B cell (primary cell): ENCODE results near the gene CROCC. TPM values are rescaled to one million over a fixed set of nuclear protein-coding genes. Genes with fewer than 3 reads are reported as not detected.

Experiments used
- ATAC-seq: fragments of 200-7000 bp; cut with Tn5 transposase; one replicate; pipeline ENCODE4 v1.10.0; 2021; ENCODE audit warnings: low read depth, mild to moderate bottlenecking, moderate number of reproducible peaks, moderate library complexity
- CTCF ChIA-PET: fragments of 350-600 bp; sonication (Branson Sonifier 250); formaldehyde crosslinking; loops from one replicate; lab custom pipeline; 2021; ENCODE audit warnings: antibody characterized with exemption, inconsistent platforms; lab: Charles Lee
- POLR2A ChIA-PET: fragments of 350-600 bp; sonication (Branson Sonifier 250); formaldehyde crosslinking; loops from one replicate; lab custom pipeline; 2021; ENCODE audit warnings: antibody characterized with exemption; lab: Charles Lee
- DNase-seq: peaks from one replicate; pipeline ENCODE4 v3.0.0; 2013
- H2AFZ ChIP-seq: 2 replicates; pipeline ENCODE4 v1.6.1; 2012; ENCODE audit warnings: mild to moderate bottlenecking, low read depth, low read length; ENCODE audit not compliant: insufficient read depth, poor library complexity, severe bottlenecking
- H3K27ac ChIP-seq, 2 donors: 1 replicate in 1 of 2; 2 replicates in 1 of 2; pipeline ENCODE4 v1.5.1; 2012 to 2013; ENCODE audit warnings: low read length in 2 of 2, mild to moderate bottlenecking in 2 of 2, moderate library complexity in 1 of 2
- H3K27me3 ChIP-seq, 4 experiments: fragments of 200-600 bp in 1 of 4; sonication (generic) in 1 of 4; replicated peaks in 1 of 4; 1 replicate in 2 of 4; 2 replicates in 2 of 4; pipeline versions ENCODE4 v1.6.1 to v1.7.0; 2013 to 2016; ENCODE audit warnings: low read length in 3 of 4, mild to moderate bottlenecking in 2 of 4, mixed read lengths in 1 of 4, moderate library complexity in 1 of 4; ENCODE audit not compliant: insufficient read depth in 4 of 4, control insufficient read depth in 3 of 4; ENCODE audit errors: control extremely low read depth in 1 of 4
- H3K36me3 ChIP-seq, 2 experiments: replicated peaks in 1 of 2; 1 replicate in 1 of 2; 2 replicates in 1 of 2; pipeline versions ENCODE4 v1.6.1 to v1.7.1; 2013; ENCODE audit warnings: low read length in 1 of 2; ENCODE audit not compliant: insufficient read depth in 2 of 2, control insufficient read depth in 1 of 2; ENCODE audit errors: control extremely low read depth in 1 of 2, extremely low read depth in 1 of 2
- H3K4me1 ChIP-seq, 2 donors: fragments of 200-600 bp in 1 of 2; sonication (generic) in 1 of 2; 1 replicate in 1 of 2; 2 replicates in 1 of 2; pipeline versions ENCODE4 v1.5.1 to v1.6.1; 2013 to 2017; ENCODE audit warnings: low read length in 2 of 2; ENCODE audit not compliant: control insufficient read depth in 2 of 2, insufficient read depth in 2 of 2
- H3K4me2 ChIP-seq: replicated peaks from 2 replicates; pipeline ENCODE3; 2012; ENCODE audit warnings: mild to moderate bottlenecking, low read depth, low read length; ENCODE audit not compliant: poor library complexity, severe bottlenecking
- H3K4me3 ChIP-seq, 5 experiments: fragments of 200-600 bp in 1 of 5; sonication (generic) in 1 of 5; 1 replicate in 3 of 5; 2 replicates in 2 of 5; pipeline versions ENCODE4 v1.5.1 to v1.7.0; 2011 to 2016; ENCODE audit warnings: low read length in 4 of 5, mild to moderate bottlenecking in 4 of 5, low read depth in 2 of 5, control low read depth in 1 of 5, moderate library complexity in 1 of 5; ENCODE audit not compliant: insufficient read depth in 1 of 5; ENCODE audit errors: control extremely low read depth in 1 of 5, extremely low read depth in 1 of 5
- H3K79me2 ChIP-seq: fragments of 200-600 bp; sonication (generic); one replicate; pipeline ENCODE4 v1.6.0; 2016; ENCODE audit warnings: low read length; ENCODE audit not compliant: control insufficient read depth, insufficient read depth
- H3K9ac ChIP-seq: fragments of 200-600 bp; sonication (generic); 2 replicates; pipeline ENCODE4 v1.6.1; 2017; ENCODE audit warnings: mild to moderate bottlenecking, low read length, moderate library complexity
- H3K9me3 ChIP-seq, 3 donors: one replicate each; pipeline versions ENCODE4 v1.6.1 to v1.7.1; 2013; ENCODE audit warnings: low read length in 2 of 3; ENCODE audit not compliant: control insufficient read depth in 2 of 3, insufficient read depth in 1 of 3; ENCODE audit errors: control extremely low read depth in 1 of 3
- H4K20me1 ChIP-seq: 2 replicates; pipeline ENCODE4 v1.6.0; 2012; ENCODE audit warnings: mild to moderate bottlenecking, low read length; ENCODE audit not compliant: insufficient read depth, control insufficient read depth, poor library complexity, severe bottlenecking
- H3K27ac Mint-ChIP-seq: one replicate; pipeline ENCODE4 v1.8.0; 2021; ENCODE audit warnings: mixed read lengths
- H3K27me3 Mint-ChIP-seq: one replicate; pipeline ENCODE4 v1.8.0; 2021; ENCODE audit warnings: mixed read lengths
- H3K4me1 Mint-ChIP-seq: one replicate; pipeline ENCODE4 v1.8.0; 2021; ENCODE audit warnings: mixed read lengths
- H3K4me3 Mint-ChIP-seq: one replicate; pipeline ENCODE4 v1.8.0; 2021; ENCODE audit warnings: mixed read lengths
- H3K9me3 Mint-ChIP-seq: one replicate; pipeline ENCODE4 v1.8.0; 2022; ENCODE audit warnings: mixed read lengths; ENCODE audit not compliant: insufficient read depth
- EZH2 ChIP-seq: IDR thresholded peaks from 2 replicates; pipeline ENCODE4 v1.6.1; 2012; ENCODE audit warnings: borderline replicate concordance, low read depth, mild to moderate bottlenecking, moderate library complexity, low read length; ENCODE audit not compliant: insufficient read depth, poor library complexity, severe bottlenecking
- WGBS: methylation state at CpG from one replicate; pipeline ENCODE4 v1.1.5; 2013; ENCODE audit warnings: missing lambda C conversion rate; ENCODE audit not compliant: insufficient coverage; 5-methylcytosine and 5-hydroxymethylcytosine counted together
- intact Hi-C: fragments of 100-400 bp; cut with micrococcal nuclease; formaldehyde crosslinking; loops from one replicate; pipeline ENCODE4 v1.10.0; 2022
- polyA plus RNA-seq: library from polyadenylated mRNA; depleted of rRNA; stranded (reverse); fragments of >200 nt; gene quantifications from 2 replicates; pipeline ENCODE4 v1.2.3, GENCODE V29; 2012
- total RNA-seq, 2 donors: library from RNA; stranded (reverse); fragments of 120-200 nt in 1 of 2; gene quantifications; 1 replicate in 1 of 2; 2 replicates in 1 of 2; pipeline versions ENCODE4 v1.2.3 to v1.2.4, GENCODE V29; 2013 to 2022
- TF ChIP-seq, protein P1 (sequence below): fragments of 200-600 bp; IDR thresholded peaks from one replicate; pipeline ENCODE4 v1.8.0; 2022; ENCODE audit warnings: antibody characterized with exemption, mild to moderate bottlenecking

The CROCC gene
- total and polyA plus RNA-seq, 2 donors (not counting 1 experiment from before 2014, with no cell fraction given), result 66.2 to 120 TPM

DNA sequence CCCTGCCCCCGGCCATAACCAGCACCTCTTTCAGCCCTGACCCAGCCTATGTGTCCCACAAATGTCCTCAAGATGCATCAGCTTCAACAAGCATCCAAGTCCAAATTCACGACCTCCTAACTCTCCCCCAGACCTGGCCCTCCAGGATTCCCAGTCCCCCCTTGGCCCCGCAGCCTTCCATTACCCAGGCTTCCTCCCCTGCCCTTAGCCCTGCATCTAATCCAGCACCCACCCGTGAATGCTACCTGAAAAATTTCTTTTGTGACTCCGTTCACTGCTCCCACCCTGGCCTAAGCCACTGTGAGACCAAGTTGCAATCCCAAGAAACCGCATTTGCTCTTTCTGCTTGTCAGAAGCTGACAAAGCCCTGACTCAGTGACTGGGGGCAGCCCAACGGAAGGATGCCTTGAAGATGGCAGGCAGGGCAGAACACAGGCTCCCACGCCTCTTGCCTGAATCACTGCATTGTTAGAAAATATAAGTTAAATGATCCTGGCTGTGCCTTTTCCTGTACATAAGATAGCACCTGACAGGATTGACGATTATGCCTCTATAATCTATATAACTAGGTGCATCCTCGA is 59.6 kb downstream of the CROCC start:
- no peak overlapping the region for H2AFZ ChIP-seq
- 88% methylated on average over 7 of the region's 10 CpGs for WGBS
- peaks cover 0 to 32% (median 6%) of the 10 kb centered on the region in 4 experiments for H3K27me3 ChIP-seq
- Mint-ChIP-seq H3K9me3 (no peaks in the 10 kb centered on the region), H3K4me3 (peak overlapping the region; percentile 77), H3K4me1 (peaks cover 11% of the 10 kb centered on the region), H3K27ac (no peak overlapping the region), H3K27me3 (peaks cover 20% of the 10 kb centered on the region)
- no peak for DNase-seq
- TF ChIP-seq EZH2, result no peak
- TF ChIP-seq, protein P1, sequence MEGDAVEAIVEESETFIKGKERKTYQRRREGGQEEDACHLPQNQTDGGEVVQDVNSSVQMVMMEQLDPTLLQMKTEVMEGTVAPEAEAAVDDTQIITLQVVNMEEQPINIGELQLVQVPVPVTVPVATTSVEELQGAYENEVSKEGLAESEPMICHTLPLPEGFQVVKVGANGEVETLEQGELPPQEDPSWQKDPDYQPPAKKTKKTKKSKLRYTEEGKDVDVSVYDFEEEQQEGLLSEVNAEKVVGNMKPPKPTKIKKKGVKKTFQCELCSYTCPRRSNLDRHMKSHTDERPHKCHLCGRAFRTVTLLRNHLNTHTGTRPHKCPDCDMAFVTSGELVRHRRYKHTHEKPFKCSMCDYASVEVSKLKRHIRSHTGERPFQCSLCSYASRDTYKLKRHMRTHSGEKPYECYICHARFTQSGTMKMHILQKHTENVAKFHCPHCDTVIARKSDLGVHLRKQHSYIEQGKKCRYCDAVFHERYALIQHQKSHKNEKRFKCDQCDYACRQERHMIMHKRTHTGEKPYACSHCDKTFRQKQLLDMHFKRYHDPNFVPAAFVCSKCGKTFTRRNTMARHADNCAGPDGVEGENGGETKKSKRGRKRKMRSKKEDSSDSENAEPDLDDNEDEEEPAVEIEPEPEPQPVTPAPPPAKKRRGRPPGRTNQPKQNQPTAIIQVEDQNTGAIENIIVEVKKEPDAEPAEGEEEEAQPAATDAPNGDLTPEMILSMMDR, result no peak
- H3K4me2 ChIP-seq, result no peak overlapping the region
- CTCF ChIA-PET, result interaction anchor here (1.1 to 1.3 kb wide), 2 partner anchors 21 to 29 kb away, joined by 3 to 5 read pairs; no protein-coding TSS in a partner anchor
- ATAC-seq, result no peak
- H3K9ac ChIP-seq, result no peak overlapping the region
- no peak overlapping the region for H3K27ac ChIP-seq
- no peaks in the 10 kb centered on the region for H3K79me2 ChIP-seq
- POLR2A ChIA-PET, result no interaction called here
- no peaks in the 10 kb centered on the region for H4K20me1 ChIP-seq
- intact Hi-C loops, result no loop called here
- peaks cover 0 to 4% (median 0%) of the 10 kb centered on the region in 3 donors for H3K9me3 ChIP-seq
- peaks cover 0 to 3% of the 10 kb centered on the region in 2 experiments for H3K36me3 ChIP-seq
- no peak overlapping the region for H3K4me3 ChIP-seq
- peaks cover 7 to 9% of the 10 kb centered on the region in 2 donors for H3K4me1 ChIP-seq

DNA sequence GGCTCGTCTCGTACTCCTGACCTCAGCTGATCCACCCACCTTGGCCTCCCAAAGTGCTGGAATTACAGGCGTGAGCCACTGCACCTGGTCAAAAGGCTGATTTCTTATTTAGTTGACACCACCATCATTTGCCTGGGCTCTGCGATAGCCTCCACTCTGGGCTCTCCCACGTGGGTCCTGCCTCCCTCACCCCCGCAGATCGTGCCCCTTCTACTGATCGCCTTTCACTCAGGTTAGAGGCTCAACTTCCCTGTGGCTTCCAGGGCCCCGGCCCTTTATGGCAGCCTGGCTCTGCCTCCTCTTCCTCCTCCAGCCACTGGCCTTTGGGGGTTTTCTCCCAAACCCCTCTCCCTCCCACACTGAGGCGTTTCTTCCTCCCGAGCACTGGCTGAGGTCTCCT is 61.2 kb downstream of the CROCC start:
- Mint-ChIP-seq H3K4me1 (peaks cover 11% of the 10 kb centered on the region), H3K4me3 (no peak overlapping the region), H3K27ac (no peak overlapping the region), H3K9me3 (no peaks in the 10 kb centered on the region), H3K27me3 (peaks cover 20% of the 10 kb centered on the region)
- DNase-seq, result no peak
- H3K4me1 ChIP-seq, result peaks cover 7 to 9% of the 10 kb centered on the region in 2 donors
- no peaks in the 10 kb centered on the region for H4K20me1 ChIP-seq
- no peak for TF ChIP-seq EZH2
- TF ChIP-seq, protein P1, result no peak
- no peak overlapping the region for H3K4me2 ChIP-seq
- ChIA-PET CTCF (no interaction called here), POLR2A (no interaction called here)
- no peak overlapping the region for H3K27ac ChIP-seq
- H3K36me3 ChIP-seq, result peaks cover 0 to 13% of the 10 kb centered on the region in 2 experiments
- peaks cover 0 to 32% (median 6%) of the 10 kb centered on the region in 4 experiments for H3K27me3 ChIP-seq
- ATAC-seq, result no peak
- H2AFZ ChIP-seq, result no peak overlapping the region
- no peak overlapping the region for H3K9ac ChIP-seq
- no peak overlapping the region for H3K4me3 ChIP-seq
- peaks cover 0 to 4% (median 0%) of the 10 kb centered on the region in 3 donors for H3K9me3 ChIP-seq
- no peaks in the 10 kb centered on the region for H3K79me2 ChIP-seq
- 71% methylated on average over 11 of the region's 11 CpGs for WGBS
- intact Hi-C loops, result no loop called here
